Adrenal gland (tissue), 12 donors: Measurements from ENCODE around the gene AGPS. TPM values are rescaled to one million over a fixed set of nuclear protein-coding genes. Genes with fewer than 3 reads are reported as not detected.

ENCODE experiments used
- DNase-seq, 7 donors: peaks; one replicate each; pipeline ENCODE4 v3.0.0-alpha.2; 2019 to 2020
- H3K27ac ChIP-seq, 5 donors: fragments of 200-600 bp; sonication (generic) in 4 of 5; 1 replicate in 3 of 5; 2 replicates in 2 of 5; pipeline versions ENCODE4 v1.5.1 to v1.8.0; 2016 to 2020; ENCODE audit warnings: mild to moderate bottlenecking in 1 of 5
- H3K27me3 ChIP-seq: fragments of 200-600 bp; 2 replicates; pipeline ENCODE4 v1.8.0; 2021
- H3K36me3 ChIP-seq, 2 donors: fragments of 200-600 bp; replicated peaks in 1 of 2; 1 replicate in 1 of 2; 2 replicates in 1 of 2; pipeline versions ENCODE4 v1.5.1 to v1.8.0; 2018 to 2022
- H3K4me1 ChIP-seq, 2 donors: fragments of 200-600 bp; replicated peaks in 1 of 2; 1 replicate in 1 of 2; 2 replicates in 1 of 2; pipeline versions ENCODE4 v1.5.1 to v1.8.0; 2018 to 2021
- H3K4me3 ChIP-seq, 4 donors: fragments of 200-600 bp; sonication (generic) in 3 of 4; one replicate each; pipeline ENCODE4 v1.5.1; 2016 to 2018
- H3K9me3 ChIP-seq, 3 donors: fragments of 200-600 bp; sonication (generic) in 1 of 3; replicated peaks in 1 of 3; 1 replicate in 2 of 3; 2 replicates in 1 of 3; pipeline versions ENCODE4 v1.5.1 to v1.8.0; 2016 to 2021
- POLR2A ChIP-seq, 2 donors: fragments of 450-650 bp; IDR thresholded peaks; one replicate each; pipeline ENCODE4 v1.6.1; 2017; ENCODE audit warnings: antibody characterized with exemption in 2 of 2, mild to moderate bottlenecking in 2 of 2, moderate library complexity in 1 of 2
- WGBS, 4 donors: extraction: QIAGEN DNeasy Blood & Tissue Kit in 2 of 4; methylation state at CpG; one replicate each; pipeline versions ENCODE4 v1.1.5 to v1.1.7; 2013 to 2017; 5-methylcytosine and 5-hydroxymethylcytosine counted together
- intact Hi-C, 2 donors: fragments of 100-400 bp; cut with DNase I; formaldehyde crosslinking; loops; one replicate each; pipeline versions ENCODE4 v1.14.1 to v1.15.0; 2022 to 2023
- polyA plus RNA-seq, 3 donors: library from polyadenylated mRNA; stranded (reverse); fragments of 200-250 nt in 2 of 3; fragments of 350-450 nt in 1 of 3; fragmentation: Illumina TruSeq in 1 of 3; extraction: RNeasy Lipid Tissue Mini Kit (QIAGEN cat#74804) in 1 of 3; gene quantifications; one replicate each; pipeline ENCODE4 v1.2.3, GENCODE V29; 2013 to 2014
- total RNA-seq, 9 donors: library from RNA; depleted of rRNA in 4 of 9; stranded (reverse); fragments of >200 nt in 4 of 9; fragments of 120-200 nt in 1 of 9; fragmentation: NEBNext Ultra II Directional in 1 of 9; extraction: Animal tissue kit (Norgen Biotek cat#: 25700) in 1 of 9; gene quantifications; one replicate each; pipeline versions ENCODE4 v1.1.0 to v1.2.4, GENCODE V29; 2013 to 2023
- TF ChIP-seq, protein P1 (sequence below), 6 experiments: fragments of 450-650 bp in 4 of 6; fragments of 200-600 bp in 2 of 6; sonication (generic) in 1 of 6; IDR thresholded peaks; 1 replicate in 5 of 6; 2 replicates in 1 of 6; pipeline versions ENCODE4 v1.5.1 to v1.8.0; 2016 to 2021; ENCODE audit warnings: antibody characterized with exemption in 6 of 6, mild to moderate bottlenecking in 2 of 6, moderate library complexity in 1 of 6
- donor health status: healthy with polysubstance abuse.
- donor health status: Bipolar disorder and iron deficiency.
- donor health status: DM: yes; HTN: yes; CAD: no.
- donor health status: DM: no; HTN: no; CAD: no.
- donor health status: DM: no; HTN: no; CAD: no.
- donor health status: DM: yes; HTN: yes; CAD: no.

Gene AGPS
- total and polyA plus RNA-seq, 12 donors = 3.8 to 43.1 (median 32.8) TPM

DNA sequence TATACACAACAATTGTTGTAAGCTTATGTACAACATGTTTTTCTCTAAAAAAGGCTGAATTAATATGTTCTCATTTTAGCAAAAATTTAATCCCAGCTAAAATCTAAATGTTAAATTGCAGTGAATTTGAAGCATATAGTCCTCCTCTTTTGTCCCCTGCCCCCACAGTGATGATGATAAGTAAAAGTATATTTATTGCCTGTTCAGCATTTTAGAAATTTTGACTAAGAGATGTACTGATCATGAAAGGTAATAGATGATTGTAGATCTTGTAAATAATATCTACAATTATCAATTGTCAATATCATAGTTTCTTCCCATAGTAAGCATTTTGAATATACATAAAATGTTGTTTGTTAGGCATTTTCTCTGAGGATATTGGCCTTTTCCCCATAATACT lies 113.9 kb downstream of the AGPS start:
- TF ChIP-seq, protein P1, sequence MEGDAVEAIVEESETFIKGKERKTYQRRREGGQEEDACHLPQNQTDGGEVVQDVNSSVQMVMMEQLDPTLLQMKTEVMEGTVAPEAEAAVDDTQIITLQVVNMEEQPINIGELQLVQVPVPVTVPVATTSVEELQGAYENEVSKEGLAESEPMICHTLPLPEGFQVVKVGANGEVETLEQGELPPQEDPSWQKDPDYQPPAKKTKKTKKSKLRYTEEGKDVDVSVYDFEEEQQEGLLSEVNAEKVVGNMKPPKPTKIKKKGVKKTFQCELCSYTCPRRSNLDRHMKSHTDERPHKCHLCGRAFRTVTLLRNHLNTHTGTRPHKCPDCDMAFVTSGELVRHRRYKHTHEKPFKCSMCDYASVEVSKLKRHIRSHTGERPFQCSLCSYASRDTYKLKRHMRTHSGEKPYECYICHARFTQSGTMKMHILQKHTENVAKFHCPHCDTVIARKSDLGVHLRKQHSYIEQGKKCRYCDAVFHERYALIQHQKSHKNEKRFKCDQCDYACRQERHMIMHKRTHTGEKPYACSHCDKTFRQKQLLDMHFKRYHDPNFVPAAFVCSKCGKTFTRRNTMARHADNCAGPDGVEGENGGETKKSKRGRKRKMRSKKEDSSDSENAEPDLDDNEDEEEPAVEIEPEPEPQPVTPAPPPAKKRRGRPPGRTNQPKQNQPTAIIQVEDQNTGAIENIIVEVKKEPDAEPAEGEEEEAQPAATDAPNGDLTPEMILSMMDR (IDR thresholded peaks at IDR 0.05) = no peak
- no peak for TF ChIP-seq POLR2A (IDR thresholded peaks at IDR 0.05)
- Histone ChIP-seq H3K27ac (no peak overlapping the region), H3K4me3 (no peak overlapping the region), H3K36me3 (no peaks in the 10 kb centered on the region), H3K4me1 (no peaks in the 10 kb centered on the region), H3K9me3 (peaks cover 0 to 10% (median 0%) of the 10 kb centered on the region in 3 donors), H3K27me3 (no peaks in the 10 kb centered on the region)
- no peak for DNase-seq
- intact Hi-C loops = no loop called here

DNA sequence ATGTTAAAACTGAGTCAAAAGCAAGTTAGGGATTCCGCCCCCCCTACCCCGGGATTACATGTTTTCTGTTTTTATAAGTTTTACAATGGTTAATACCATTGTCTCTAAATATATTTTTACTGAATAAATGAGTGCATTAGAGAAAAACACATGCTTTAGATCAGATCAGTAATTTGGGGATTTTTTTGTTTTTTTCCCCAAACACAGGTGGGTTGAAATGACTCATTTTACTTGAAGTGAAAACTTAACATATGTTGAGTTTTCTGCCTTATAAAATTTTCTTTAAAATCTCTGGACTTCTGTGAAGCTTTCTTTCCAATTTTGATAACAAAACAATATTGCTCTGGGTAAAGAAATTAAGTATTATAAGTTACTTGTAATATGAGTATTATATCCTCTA lies 114.4 kb downstream of the AGPS start:
- Histone ChIP-seq H3K4me1 (no peaks in the 10 kb centered on the region), H3K27ac (no peak overlapping the region), H3K36me3 (no peaks in the 10 kb centered on the region), H3K4me3 (no peak overlapping the region), H3K27me3 (no peaks in the 10 kb centered on the region), H3K9me3 (peaks cover 0 to 10% (median 0%) of the 10 kb centered on the region in 3 donors)
- DNase-seq = no peak
- 93 to 98% (median 96%) methylated on average over 2 of the region's 2 CpGs for WGBS, 4 donors
- intact Hi-C loops = no loop called here
- TF ChIP-seq, protein P1 (IDR thresholded peaks at IDR 0.05) = no peak
- TF ChIP-seq POLR2A (IDR thresholded peaks at IDR 0.05) = no peak

DNA sequence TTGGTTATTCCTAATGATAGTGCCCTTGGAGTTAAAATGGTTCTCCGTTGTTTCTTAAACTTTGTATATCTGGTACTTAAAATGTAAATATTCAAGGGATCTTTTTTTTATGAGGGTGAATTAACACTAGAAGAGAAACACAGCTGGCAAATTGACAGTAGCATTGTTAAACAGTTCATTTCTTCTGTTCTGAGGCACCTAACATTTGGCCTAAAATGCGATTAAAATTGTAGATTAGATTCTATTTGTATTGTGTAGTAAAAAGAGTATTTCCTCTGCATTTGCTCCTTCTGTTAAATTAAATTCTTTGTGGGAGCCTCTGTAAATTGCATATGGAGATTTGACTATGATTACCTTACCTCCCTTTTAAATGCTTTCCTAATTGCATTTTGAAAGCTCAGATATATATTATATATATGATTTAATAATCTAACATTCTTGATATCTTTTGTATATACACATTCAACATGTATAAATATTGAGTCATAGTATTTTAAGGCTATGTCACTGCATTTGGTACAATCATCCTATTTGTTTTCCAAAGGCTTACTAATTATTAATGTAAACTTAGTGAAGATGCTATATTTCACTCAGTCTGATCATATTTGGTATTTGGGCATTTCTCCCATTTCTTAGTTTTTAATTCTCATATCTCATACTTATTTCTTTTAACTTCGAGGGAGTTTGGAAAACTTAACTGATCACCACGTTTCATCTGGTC lies 124.4 kb downstream of the AGPS start:
- intact Hi-C loops = no loop called here
- DNase-seq = no peak
- H3K27me3 ChIP-seq = no peaks in the 10 kb centered on the region
- H3K9me3 ChIP-seq = no peaks in the 10 kb centered on the region
- no peak overlapping the region for H3K27ac ChIP-seq
- no peak for TF ChIP-seq POLR2A (IDR thresholded peaks at IDR 0.05)
- TF ChIP-seq, protein P1 (IDR thresholded peaks at IDR 0.05) = no peak
- no peaks in the 10 kb centered on the region for H3K4me1 ChIP-seq
- no peak overlapping the region for H3K4me3 ChIP-seq
- 91 to 93% (median 91%) methylated on average over 4 of the region's 4 CpGs for WGBS, 4 donors
- peaks cover 0 to 12% of the 10 kb centered on the region in 2 donors for H3K36me3 ChIP-seq

DNA sequence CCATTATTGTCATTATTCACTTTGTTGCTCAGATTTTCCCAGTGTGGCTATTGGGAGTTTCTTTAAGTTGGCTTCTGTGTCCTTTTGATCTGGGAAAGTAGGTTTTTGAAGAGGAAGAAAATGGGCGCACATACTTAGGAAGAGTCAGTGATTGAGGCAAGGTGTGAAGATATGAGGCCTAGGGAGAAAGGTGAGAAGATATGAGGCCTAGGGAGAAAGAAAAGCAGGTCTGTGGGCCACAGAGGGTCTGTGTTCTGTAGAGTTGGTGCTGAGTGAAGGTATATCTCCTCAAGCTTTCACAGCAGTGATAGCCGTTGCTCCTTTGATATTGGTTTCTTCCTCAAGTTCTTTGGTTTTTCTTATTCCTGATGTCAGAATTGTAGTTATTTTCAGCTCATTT lies 126.2 kb downstream of the AGPS start:
- DNase-seq = no peak
- no peak for TF ChIP-seq POLR2A (IDR thresholded peaks at IDR 0.05)
- TF ChIP-seq, protein P1 (IDR thresholded peaks at IDR 0.05) = no peak
- Histone ChIP-seq H3K9me3 (no peaks in the 10 kb centered on the region), H3K4me1 (no peaks in the 10 kb centered on the region), H3K4me3 (no peak overlapping the region), H3K27ac (no peak overlapping the region), H3K27me3 (no peaks in the 10 kb centered on the region), H3K36me3 (peaks cover 0 to 11% of the 10 kb centered on the region in 2 donors)
- WGBS, 4 donors = 95 to 100% (median 97%) methylated on average over 2 of the region's 2 CpGs
- intact Hi-C loops = no loop called here
